ACHN (cell line): ENCODE measurements around the gene VSIR.

Source experiments
- DNase-seq: peaks from one replicate; pipeline ENCODE4 v3.0.0-alpha.2; 2015
- in situ Hi-C: cut with HindIII; loops from 2 replicates; pipeline ENCODE4 v1.10.0; 2017; ENCODE audit warnings: low sequenced_read_pairs, low pct_ligation_motif_present, low pct_unique_long_range_greater_than_20kb

VSIR gene

GRCh38 chr10:71752391-71753090 lies 20.8 kb downstream of the VSIR start:
- in situ Hi-C loops = no loop called here
- DNase-seq = no peak

GRCh38 chr10:71751515-71752224 lies 21.6 kb downstream of the VSIR start:
- in situ Hi-C loops = no loop called here
- no peak for DNase-seq

- in situ Hi-C loops = no loop called here
Measured at GRCh38 chr10:71750986-71751385, 22.3 kb downstream of the VSIR start.

DNA sequence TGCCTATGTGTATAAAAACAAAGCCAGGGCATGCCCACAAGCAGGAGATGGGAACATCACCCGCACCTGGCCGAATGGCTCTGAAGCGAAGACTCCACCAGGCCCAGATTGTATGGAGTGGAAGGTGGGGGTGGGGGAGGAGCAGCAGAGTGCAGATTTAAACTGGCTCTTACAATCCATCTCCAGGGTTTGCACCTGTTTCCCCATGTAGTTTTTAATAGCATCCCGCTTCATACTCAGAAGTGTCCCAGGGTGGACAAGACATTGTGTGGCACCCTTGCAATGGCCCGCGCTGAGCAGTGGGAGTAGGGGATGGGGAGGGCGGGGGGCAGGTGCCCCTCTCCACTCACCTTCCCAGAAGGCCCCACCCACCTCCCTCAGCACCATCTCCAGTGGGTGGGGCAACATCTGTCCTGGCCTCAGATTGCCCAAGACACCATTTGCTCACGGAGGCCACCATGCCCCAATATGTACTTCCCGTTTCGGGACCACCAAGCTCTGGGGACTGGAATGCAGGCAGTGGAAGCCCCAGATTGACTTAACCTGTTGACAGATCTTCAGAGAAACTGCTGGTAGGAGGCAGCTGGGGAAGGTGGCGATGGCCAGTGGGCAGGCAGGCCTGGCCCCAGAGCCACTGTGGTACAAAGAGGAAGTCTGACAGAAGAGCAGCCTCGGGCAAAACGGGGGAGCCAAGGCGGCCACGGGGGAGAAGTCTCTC lies 23.0 kb downstream of the VSIR start:
- in situ Hi-C loops = no loop called here
- DNase-seq = no peak

More at GRCh38 chr10:71750986-71751385, 22.3 kb downstream of the VSIR start:
- DNase-seq = no peak

GRCh38 chr10:71749396-71749795 lies 23.9 kb downstream of the VSIR start:
- DNase-seq = no peak
- in situ Hi-C loops = no loop called here

- DNase-seq = no peak
- in situ Hi-C loops = no loop called here
Measured at GRCh38 chr10:71748671-71749191, 24.6 kb downstream of the VSIR start.

GRCh38 chr10:71747551-71748523 lies 25.5 kb downstream of the VSIR start:
- in situ Hi-C loops = no loop called here
- DNase-seq = no peak

GRCh38 chr10:71747039-71747531 lies 26.2 kb downstream of the VSIR start:
- no peak for DNase-seq
- in situ Hi-C loops = no loop called here

DNA sequence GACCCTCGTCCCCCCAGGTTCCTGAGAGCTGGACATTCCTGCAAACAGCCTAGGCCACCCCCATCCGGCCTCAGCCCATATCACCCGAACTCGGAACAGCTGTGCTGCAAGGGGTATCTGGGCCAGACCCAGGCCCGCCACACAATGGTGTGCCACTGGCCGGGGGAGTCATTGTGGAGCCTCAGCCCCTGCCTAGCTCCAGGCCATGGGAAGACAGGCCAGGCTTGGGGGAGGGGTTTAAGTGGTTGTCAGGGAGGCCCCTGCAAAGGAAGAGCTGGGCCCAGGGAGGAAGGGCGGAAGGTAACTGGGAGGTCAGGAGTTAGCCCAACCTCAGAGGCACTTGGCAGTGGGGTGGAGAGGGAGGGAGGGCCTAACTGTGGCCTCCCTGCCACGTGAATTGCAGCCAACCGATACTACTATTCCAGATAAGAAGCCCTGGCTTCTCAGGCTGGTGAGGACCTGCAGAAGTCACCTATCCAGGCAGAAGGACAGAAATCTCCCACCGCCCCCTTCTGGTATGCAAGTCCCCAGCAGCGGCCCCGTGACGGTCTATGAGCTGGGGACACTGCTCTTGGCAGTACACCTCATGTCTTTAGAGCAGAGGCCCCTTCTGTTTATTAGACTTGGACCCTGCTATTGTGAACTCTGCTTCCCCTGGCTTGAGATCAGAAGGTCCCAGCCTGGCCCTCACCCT lies 26.8 kb downstream of the VSIR start:
- DNase-seq = no peak
- in situ Hi-C loops = no loop called here

DNA sequence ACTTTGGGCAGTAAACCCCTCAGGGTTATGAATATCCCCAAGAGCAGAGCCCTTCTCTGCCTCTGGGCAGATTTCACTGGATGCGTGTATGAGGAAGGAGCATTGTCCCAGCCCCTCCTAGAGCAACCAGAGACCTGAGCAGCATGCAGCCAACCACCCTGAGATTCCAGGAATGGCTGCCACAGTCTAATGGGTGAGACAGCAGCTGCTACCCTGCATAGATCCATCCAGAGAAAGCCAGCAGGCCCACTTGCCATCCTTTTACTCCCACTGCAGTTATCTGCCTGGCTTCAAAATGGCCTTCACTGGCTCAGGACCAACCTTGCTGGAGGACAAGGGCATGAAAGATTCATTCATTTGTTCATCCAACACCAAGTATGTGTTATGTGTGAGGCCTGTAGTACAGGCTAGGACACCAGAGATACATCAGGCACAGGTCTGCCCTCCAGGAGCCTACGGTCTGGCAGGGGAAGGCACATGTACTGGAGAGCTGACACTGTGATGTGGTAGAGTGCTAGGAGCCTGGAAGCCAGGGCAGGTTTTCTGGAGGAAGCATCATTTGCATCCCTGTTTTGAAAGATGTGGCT lies 27.6 kb downstream of the VSIR start:
- in situ Hi-C loops = no loop called here
- no peak for DNase-seq

GRCh38 chr10:71744897-71745663 lies 28.2 kb downstream of the VSIR start:
- no peak for DNase-seq
- in situ Hi-C loops = no loop called here

DNA sequence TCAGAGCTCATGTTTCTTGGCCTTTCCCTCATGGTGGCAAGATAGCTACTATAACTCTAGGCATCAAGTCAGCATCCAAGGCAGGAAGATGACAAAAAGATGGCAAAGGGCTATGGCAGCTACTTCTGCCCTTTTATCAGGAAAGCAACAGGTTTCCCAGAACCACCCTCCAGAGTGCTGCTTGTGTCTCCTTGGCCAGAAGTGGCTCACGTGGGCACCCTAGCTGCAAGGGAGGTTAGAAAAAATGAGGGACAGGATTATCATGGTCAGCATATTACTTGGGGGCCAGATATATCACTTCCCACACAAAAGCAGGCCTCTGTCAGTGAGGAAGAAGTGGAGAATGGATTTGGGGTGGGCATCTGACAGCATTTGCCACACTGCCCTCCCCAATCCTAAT lies 29.5 kb downstream of the VSIR start:
- in situ Hi-C loops = no loop called here
- DNase-seq = no peak

DNA sequence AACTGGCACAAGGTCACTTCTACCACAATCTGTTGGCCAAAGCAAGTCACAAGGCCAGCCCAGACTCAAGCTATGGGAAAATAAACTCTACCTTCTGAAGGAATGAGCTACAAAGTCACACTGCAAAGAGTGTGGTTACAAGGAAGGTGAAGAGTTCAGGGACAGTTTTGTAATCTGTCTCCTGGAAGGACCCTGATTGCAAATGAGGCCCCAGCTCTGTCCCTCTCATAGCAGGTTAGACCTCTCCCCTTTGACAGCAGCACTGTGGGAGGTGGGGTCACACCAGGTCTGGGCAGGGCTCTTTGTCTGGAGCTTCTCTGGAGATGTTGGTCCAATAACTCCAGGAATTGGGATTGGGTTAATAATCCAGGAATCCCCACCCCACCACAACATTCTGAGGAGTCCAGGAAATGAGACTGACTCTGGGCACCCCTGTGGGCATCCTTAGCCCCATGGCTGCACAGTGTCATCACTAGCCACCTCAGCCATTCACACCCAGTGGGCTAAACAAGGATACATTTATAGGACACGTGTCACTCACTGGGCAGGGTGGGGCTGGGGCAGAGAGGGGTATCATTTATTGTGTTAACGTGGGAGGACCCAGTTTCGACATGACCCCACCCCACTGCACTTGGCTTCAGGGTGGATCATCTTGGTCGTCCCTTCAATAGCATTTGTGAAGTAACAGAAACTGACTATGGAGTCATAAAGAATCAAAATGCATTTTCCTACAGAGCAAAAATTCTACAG lies 30.1 kb downstream of the VSIR start:
- in situ Hi-C loops = no loop called here
- no peak for DNase-seq

- in situ Hi-C loops = no loop called here
- DNase-seq = no peak
Measured at GRCh38 chr10:71742301-71743088, 30.8 kb downstream of the VSIR start.

DNA sequence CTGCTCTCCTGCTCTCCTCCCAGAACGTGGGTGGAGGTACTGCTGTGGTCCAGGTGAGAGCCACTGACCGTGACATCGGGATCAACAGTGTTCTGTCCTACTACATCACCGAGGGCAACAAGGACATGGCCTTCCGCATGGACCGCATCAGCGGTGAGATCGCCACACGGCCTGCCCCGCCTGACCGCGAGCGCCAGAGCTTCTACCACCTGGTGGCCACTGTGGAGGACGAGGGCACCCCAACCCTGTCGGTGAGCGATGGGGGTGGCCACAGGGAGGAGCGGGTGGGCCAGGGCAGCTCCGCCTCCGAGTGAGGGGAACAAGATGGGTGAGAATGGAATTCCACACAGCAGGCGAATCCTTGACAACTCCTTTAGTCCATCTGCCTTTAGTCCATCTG lies 31.6 kb downstream of the VSIR start:
- in situ Hi-C loops = no loop called here
- DNase-seq = no peak
